GM18499 (cell line): ENCODE data around the gene CCNO.

ENCODE experiments used
- ATAC-seq: cut with Tn5 transposase; IDR thresholded peaks from one replicate; pipeline ENCODE4 v1.9.1; 2021; ENCODE audit warnings: moderate number of reproducible peaks; ENCODE audit not compliant: insufficient read depth, unreplicated experiment

CCNO gene

GRCh38 chr5:55232985-55233928 lies at the start of gene CCNO:
CCNO (minus strand) TSS chr5:55233608; CDS start chr5:55233523, 85 bp downstream.
- no peak for ATAC-seq

GRCh38 chr5:55278778-55279177 lies 45.4 kb upstream of the CCNO start:
- ATAC-seq = no peak

- no peak for ATAC-seq
Measured at GRCh38 chr5:55276771-55277170, 43.4 kb upstream of the CCNO start.

GRCh38 chr5:55258339-55258738 lies 24.9 kb upstream of the CCNO start:
- ATAC-seq = no peak

- ATAC-seq = no peak
Measured at GRCh38 chr5:55254802-55255201, 21.4 kb upstream of the CCNO start.

- no peak for ATAC-seq
Measured at GRCh38 chr5:55250064-55250463, 16.7 kb upstream of the CCNO start.

- ATAC-seq = no peak
Measured at GRCh38 chr5:55241746-55242145, 8.3 kb upstream of the CCNO start.

- no peak for ATAC-seq
Measured at GRCh38 chr5:55236800-55237199, 3.4 kb upstream of the CCNO start.

- ATAC-seq = no peak
Measured at GRCh38 chr5:55234121-55234700, 803 bp upstream of the CCNO start.

GRCh38 chr5:55232271-55232984 lies 980 bp downstream of the CCNO start:
- ATAC-seq = no peak

GRCh38 chr5:55231919-55232270 lies 1.5 kb downstream of the CCNO start:
- no peak for ATAC-seq

GRCh38 chr5:55231029-55231918 lies 2.1 kb downstream of the CCNO start:
- no peak for ATAC-seq

- no peak for ATAC-seq
Measured at GRCh38 chr5:55230086-55230629, 3.2 kb downstream of the CCNO start.

- no peak for ATAC-seq
Measured at GRCh38 chr5:55227664-55228430, 5.6 kb downstream of the CCNO start.

GRCh38 chr5:55226934-55227663 lies 6.3 kb downstream of the CCNO start, which contains the start of gene MCIDAS:
MCIDAS (minus strand) TSS chr5:55227315; CDS start chr5:55227138, 177 bp downstream.
- no peak for ATAC-seq

GRCh38 chr5:55226027-55226933 lies 7.1 kb downstream of the CCNO start:
- no peak for ATAC-seq

- ATAC-seq = no peak
Measured at GRCh38 chr5:55225346-55225745, 8.1 kb downstream of the CCNO start.
